Measurements from ENCODE around the gene FARSA.
"Not testable (repeated sequence)": the region's sequence is repeated elsewhere in the genome, so short reads cannot be mapped to it uniquely, and the experiment has no call there.

Gene FARSA

GRCh38 chr19:12937093-12937926 is 3.8 kb upstream of the FARSA start:
- DNase-seq: no peak

GRCh38 chr19:12936582-12936981 is 3.1 kb upstream of the FARSA start:
- no peak for DNase-seq

- no peak for DNase-seq
Observed at GRCh38 chr19:12935071-12935470, 1.6 kb upstream of the FARSA start.

GRCh38 chr19:12932392-12933286 is 872 bp downstream of the FARSA start:
- no peak for DNase-seq

GRCh38 chr19:12930002-12930645 is 3.4 kb downstream of the FARSA start:
- DNase-seq: no peak

- DNase-seq: no peak
Observed at GRCh38 chr19:12924621-12925310, 8.7 kb downstream of the FARSA start.

- DNase-seq: no peak
Observed at GRCh38 chr19:12922959-12923358, 10.6 kb downstream of the FARSA start.

GRCh38 chr19:12921047-12921446 is 12.5 kb downstream of the FARSA start:
- no peak for DNase-seq

- no peak for DNase-seq
Observed at GRCh38 chr19:12918253-12918652, 15.3 kb downstream of the FARSA start.

- DNase-seq: not testable (repeated sequence)
Observed at GRCh38 chr19:12915860-12916259, 17.7 kb downstream of the FARSA start.

- DNase-seq: peak; percentile 62
Observed at GRCh38 chr19:12913851-12914690, 19.4 kb downstream of the FARSA start.

- no peak for DNase-seq
Observed at GRCh38 chr19:12913011-12913561, 20.4 kb downstream of the FARSA start.

GRCh38 chr19:12912571-12912970 is 20.9 kb downstream of the FARSA start:
- no peak for DNase-seq

- DNase-seq: no peak
Observed at GRCh38 chr19:12907166-12907565, 26.3 kb downstream of the FARSA start.

GRCh38 chr19:12899891-12900518 is 33.5 kb downstream of the FARSA start:
- DNase-seq: peak; percentile 75

- DNase-seq: no peak
Observed at GRCh38 chr19:12896460-12896859, 37.1 kb downstream of the FARSA start.

GRCh38 chr19:12893582-12893981 is 39.9 kb downstream of the FARSA start:
- DNase-seq: no peak

GRCh38 chr19:12891553-12892021 is 41.9 kb downstream of the FARSA start:
- no peak for DNase-seq

GRCh38 chr19:12890787-12891552 is 42.5 kb downstream of the FARSA start, which contains the start of gene GCDH:
TSS of gene GCDH (plus strand) at chr19:12891160. CDS start at chr19:12891305, 145 bp downstream.
- peak; percentile 99 for DNase-seq

- not testable (repeated sequence) for DNase-seq
Observed at GRCh38 chr19:12890299-12890786, 43.2 kb downstream of the FARSA start.

All from activated CD4-positive, alpha-beta T cell treated with anti-CD3 and anti-CD28 coated beads, Interleukin-10, Interleukin-2, amounts not matched to agents 100 ng/mL and 50 ng/mL, durations not matched to agents 16 hours and 8 hours (primary cell).